GM23248 (cell line): Measurements from ENCODE around the gene LRRC18. TPM values are rescaled to one million over a fixed set of nuclear protein-coding genes. Genes with fewer than 3 reads are reported as not detected.

Experiments
- DNase-seq: peaks from one replicate; pipeline ENCODE4 v3.0.0-alpha.2; 2015
- H2AFZ ChIP-seq: fragments of 200-600 bp; sonication (generic); 2 replicates; pipeline ENCODE4 v1.6.1; 2016; ENCODE audit warnings: antibody characterized with exemption
- H3F3A ChIP-seq: fragments of 200-600 bp; sonication (generic); 2 replicates; pipeline ENCODE4 v1.6.1; 2016; ENCODE audit warnings: mild to moderate bottlenecking, antibody characterized with exemption, mixed run types; ENCODE audit not compliant: insufficient read depth
- H3K27ac ChIP-seq: fragments of 200-600 bp; sonication (generic); 2 replicates; pipeline ENCODE4 v1.5.1; 2016; ENCODE audit warnings: mild to moderate bottlenecking
- H3K27me3 ChIP-seq: fragments of 200-600 bp; sonication (generic); replicated peaks from 2 replicates; pipeline ENCODE4 v1.6.1; 2016; ENCODE audit warnings: mild to moderate bottlenecking; ENCODE audit not compliant: insufficient read depth
- H3K36me3 ChIP-seq: fragments of 200-600 bp; sonication (generic); 2 replicates; pipeline ENCODE4 v1.6.1; 2016; ENCODE audit warnings: low read depth, mild to moderate bottlenecking
- H3K4me1 ChIP-seq: fragments of 200-600 bp; sonication (generic); 2 replicates; pipeline ENCODE4 v1.6.1; 2016; ENCODE audit warnings: mild to moderate bottlenecking; ENCODE audit not compliant: insufficient read depth
- H3K4me2 ChIP-seq: fragments of 200-600 bp; sonication (generic); one replicate; pipeline ENCODE4 v1.6.1; 2016; ENCODE audit warnings: mild to moderate bottlenecking; ENCODE audit not compliant: unreplicated experiment
- H3K4me3 ChIP-seq: fragments of 200-600 bp; sonication (generic); 2 replicates; pipeline ENCODE4 v1.5.1; 2016; ENCODE audit warnings: mild to moderate bottlenecking
- H3K79me2 ChIP-seq: fragments of 200-600 bp; sonication (generic); 2 replicates; pipeline ENCODE4 v1.6.1; 2016; ENCODE audit warnings: mild to moderate bottlenecking; ENCODE audit not compliant: insufficient read depth
- H3K9ac ChIP-seq: fragments of 200-600 bp; sonication (generic); 2 replicates; pipeline ENCODE4 v1.6.1; 2016; ENCODE audit warnings: mild to moderate bottlenecking
- H3K9me2 ChIP-seq: fragments of 200-600 bp; sonication (generic); 2 replicates; pipeline ENCODE4 v1.6.1; 2016; ENCODE audit warnings: mixed run types, mild to moderate bottlenecking, moderate library complexity; ENCODE audit not compliant: insufficient read depth
- H3K9me3 ChIP-seq: fragments of 200-600 bp; sonication (generic); one replicate; pipeline ENCODE4 v1.6.1; 2017; ENCODE audit warnings: low read depth
- H4K20me1 ChIP-seq: fragments of 200-600 bp; sonication (generic); 2 replicates; pipeline ENCODE4 v1.6.0; 2016; ENCODE audit not compliant: insufficient read depth
- EZH2 ChIP-seq: fragments of 200-600 bp; sonication (generic); IDR thresholded peaks from 2 replicates; pipeline ENCODE4 v1.6.1; 2018; ENCODE audit warnings: antibody characterized with exemption, mild to moderate bottlenecking; ENCODE audit not compliant: insufficient read depth, poor library complexity, severe bottlenecking
- EZH2phosphoT487 ChIP-seq: fragments of 200-600 bp; sonication (generic); IDR thresholded peaks from 2 replicates; pipeline ENCODE4 v1.6.1; 2018; ENCODE audit warnings: antibody characterized with exemption, moderate library complexity, mild to moderate bottlenecking, low read depth; ENCODE audit not compliant: insufficient read depth
- WGBS, 2 experiments: methylation state at CpG; one replicate each; pipeline ENCODE4 v1.1.6; 2015 to 2017; ENCODE audit warnings: low lambda C conversion rate in 2 of 2, low coverage in 1 of 2; ENCODE audit errors: missing lambda C conversion rate in 2 of 2; 5-methylcytosine and 5-hydroxymethylcytosine counted together
- in situ Hi-C: fragments of 300-500 bp; cut with MboI; formaldehyde crosslinking; loops from 2 replicates; pipeline ENCODE4 v1.15.0; 2020
- polyA plus RNA-seq: library from polyadenylated mRNA; unstranded; fragments of >200 nt; fragmentation: Nextera tagmentation; extraction: Ambion mirVana; gene quantifications from 2 replicates; pipeline ENCODE4 v1.2.1, GENCODE V29; 2016
- total RNA-seq: library from RNA; depleted of rRNA; stranded (reverse); fragments of >200 nt; shearing (Covaris generic); gene quantifications from 2 replicates; pipeline ENCODE4 v1.2.3, GENCODE V29; 2014

LRRC18 gene
- total and polyA plus RNA-seq, 2 experiments from 2014 or later = not detected

DNA sequence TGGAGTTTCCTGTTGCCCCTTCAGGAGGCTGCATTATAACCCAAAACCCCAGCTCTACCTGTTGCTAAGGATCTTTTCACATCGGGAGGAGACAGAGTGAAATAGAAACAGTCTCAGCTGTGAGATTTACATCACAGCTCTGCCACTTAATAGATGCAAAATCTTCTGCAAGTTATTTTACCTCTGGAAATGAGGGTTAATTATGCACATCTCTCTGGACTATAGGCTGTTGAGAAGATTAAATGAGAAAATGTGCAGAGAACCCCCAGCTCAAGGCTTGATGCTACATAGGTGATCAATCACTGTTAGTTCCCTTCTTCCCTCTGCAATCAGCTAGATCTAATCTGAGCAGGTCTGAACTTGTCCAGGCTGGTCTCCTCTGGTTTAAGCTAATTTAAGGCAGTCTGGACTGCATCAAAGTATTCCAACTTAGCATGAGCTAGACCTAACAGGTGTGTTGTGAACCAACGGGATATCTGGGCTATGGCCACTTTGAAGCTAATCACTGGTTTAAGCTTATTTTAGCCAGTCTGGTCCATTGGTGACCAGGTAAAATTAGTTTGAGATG is 8.9 kb upstream of the LRRC18 start:
- TF ChIP-seq EZH2phosphoT487 = no peak
- TF ChIP-seq EZH2 = no peak
- Histone ChIP-seq H3F3A (no peaks in the 10 kb centered on the region), H3K27ac (no peak overlapping the region), H3K79me2 (no peaks in the 10 kb centered on the region), H4K20me1 (no peaks in the 10 kb centered on the region), H3K27me3 (peaks cover 48% of the 10 kb centered on the region), H3K4me1 (no peaks in the 10 kb centered on the region), H3K4me3 (no peak overlapping the region), H3K36me3 (no peaks in the 10 kb centered on the region), H2AFZ (no peak overlapping the region), H3K9me2 (no peaks in the 10 kb centered on the region), H3K9me3 (no peaks in the 10 kb centered on the region), H3K9ac (no peak overlapping the region), H3K4me2 (no peak overlapping the region)
- in situ Hi-C loops = no loop called here
- WGBS, 2 experiments = 33 to 37% methylated on average over 2 of the region's 2 CpGs
- DNase-seq = no peak

GRCh38 chr10:48947690-48948469 is 8.2 kb upstream of the LRRC18 start:
- in situ Hi-C loops = no loop called here
- Histone ChIP-seq H3K36me3 (no peaks in the 10 kb centered on the region), H3K4me2 (no peak overlapping the region), H3K27ac (no peak overlapping the region), H3F3A (no peaks in the 10 kb centered on the region), H3K79me2 (no peaks in the 10 kb centered on the region), H3K4me1 (no peaks in the 10 kb centered on the region), H4K20me1 (no peaks in the 10 kb centered on the region), H3K9me3 (no peaks in the 10 kb centered on the region), H3K4me3 (no peak overlapping the region), H3K27me3 (peaks cover 46% of the 10 kb centered on the region), H2AFZ (no peak overlapping the region), H3K9me2 (no peaks in the 10 kb centered on the region), H3K9ac (no peak overlapping the region)
- no peak for DNase-seq
- WGBS, 2 experiments = 40 to 41% methylated on average over 10 of the region's 10 CpGs
- TF ChIP-seq EZH2 (no peak), EZH2phosphoT487 (no peak)

GRCh38 chr10:48946891-48947500 is 7.4 kb upstream of the LRRC18 start:
- Histone ChIP-seq H3F3A (no peaks in the 10 kb centered on the region), H2AFZ (no peak overlapping the region), H3K9me2 (no peaks in the 10 kb centered on the region), H3K36me3 (no peaks in the 10 kb centered on the region), H3K27ac (no peak overlapping the region), H3K27me3 (peaks cover 46% of the 10 kb centered on the region), H3K79me2 (no peaks in the 10 kb centered on the region), H3K9me3 (no peaks in the 10 kb centered on the region), H3K4me2 (no peak overlapping the region), H3K9ac (no peak overlapping the region), H3K4me3 (no peak overlapping the region), H4K20me1 (no peaks in the 10 kb centered on the region), H3K4me1 (no peaks in the 10 kb centered on the region)
- TF ChIP-seq EZH2 (no peak), EZH2phosphoT487 (no peak)
- DNase-seq = no peak
- WGBS, 2 experiments = 74 to 82% methylated on average over 12 of the region's 12 CpGs
- in situ Hi-C loops = no loop called here

GRCh38 chr10:48946332-48946731 is 6.7 kb upstream of the LRRC18 start:
- H3K4me1 ChIP-seq = no peaks in the 10 kb centered on the region
- H3K9me2 ChIP-seq = no peaks in the 10 kb centered on the region
- no peak overlapping the region for H3K27ac ChIP-seq
- H3K9me3 ChIP-seq = no peaks in the 10 kb centered on the region
- no peak for TF ChIP-seq EZH2phosphoT487
- TF ChIP-seq EZH2 = no peak
- peaks cover 43% of the 10 kb centered on the region for H3K27me3 ChIP-seq
- 57 to 58% methylated on average over 5 of the region's 5 CpGs for WGBS, 2 experiments
- H3F3A ChIP-seq = no peaks in the 10 kb centered on the region
- H3K4me3 ChIP-seq = no peak overlapping the region
- no peaks in the 10 kb centered on the region for H3K79me2 ChIP-seq
- in situ Hi-C loops = no loop called here
- no peak overlapping the region for H3K4me2 ChIP-seq
- no peaks in the 10 kb centered on the region for H4K20me1 ChIP-seq
- H2AFZ ChIP-seq = no peak overlapping the region
- H3K36me3 ChIP-seq = no peaks in the 10 kb centered on the region
- H3K9ac ChIP-seq = no peak overlapping the region
- DNase-seq = no peak
